Peyer's patch (tissue), 4 donors: ENCODE measurements around the gene ZNF407.

Source experiments
- CTCF ChIP-seq, 6 experiments: fragments of 450-650 bp in 4 of 6; fragments of 200-600 bp in 2 of 6; sonication (generic) in 1 of 6; IDR thresholded peaks; one replicate each; pipeline ENCODE4 v1.5.1; 2017 to 2019; ENCODE audit warnings: antibody characterized with exemption in 6 of 6, mild to moderate bottlenecking in 3 of 6, moderate library complexity in 1 of 6
- POLR2A ChIP-seq, 2 donors: fragments of 450-650 bp; IDR thresholded peaks; one replicate each; pipeline ENCODE4 v1.5.1; 2017; ENCODE audit warnings: antibody characterized with exemption in 2 of 2, mild to moderate bottlenecking in 2 of 2, moderate library complexity in 2 of 2

DNA sequence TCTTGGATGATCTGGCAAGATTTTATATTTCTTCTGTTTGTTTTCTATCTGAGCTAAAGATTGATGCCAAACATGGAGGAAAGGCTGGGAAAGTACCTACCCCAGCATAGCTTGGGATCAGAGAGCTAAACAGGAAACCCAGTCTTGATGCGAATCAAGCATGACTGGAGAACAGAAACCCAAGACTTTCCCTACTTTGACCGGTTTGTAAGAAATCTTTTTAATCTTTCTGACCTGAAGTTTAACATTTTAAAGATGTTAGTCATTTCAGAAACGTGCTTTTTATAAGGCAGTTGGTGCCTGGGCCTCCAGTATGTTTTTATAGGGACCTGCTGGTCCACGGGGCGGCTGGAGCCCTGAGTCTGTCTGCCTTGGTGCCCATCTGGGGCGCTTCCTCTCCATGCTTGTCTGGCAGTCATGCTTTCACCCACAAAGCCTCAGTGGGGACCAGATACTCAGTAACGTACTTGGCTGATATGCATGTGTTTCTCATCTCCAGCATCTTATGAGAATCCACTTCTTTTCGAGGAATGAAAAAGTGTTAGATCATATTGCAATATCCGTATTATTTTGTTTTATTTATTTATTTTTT lies 344.7 kb downstream of the ZNF407 start:
- no peak for TF ChIP-seq CTCF (IDR thresholded peaks at IDR 0.05)
- TF ChIP-seq POLR2A (IDR thresholded peaks at IDR 0.05), result no peak
